Urinary bladder (tissue), 4 donors: ENCODE data around the gene QKI. TPM values are rescaled to one million over a fixed set of nuclear protein-coding genes. Genes with fewer than 3 reads are reported as not detected.
"Not testable (repeated sequence)": the region's sequence is repeated elsewhere in the genome, so short reads cannot be mapped to it uniquely, and the experiment has no call there.

Source experiments
- DNase-seq: peaks from one replicate; pipeline ENCODE4 v3.0.0-alpha.2; 2015; ENCODE audit errors: extremely low spot score
- H3K27ac ChIP-seq: one replicate; pipeline ENCODE4 v1.5.1; 2013; ENCODE audit warnings: low read depth, mild to moderate bottlenecking, moderate library complexity
- H3K36me3 ChIP-seq: one replicate; pipeline ENCODE4 v1.6.1; 2013; ENCODE audit warnings: mild to moderate bottlenecking, moderate library complexity; ENCODE audit not compliant: insufficient read depth
- H3K4me1 ChIP-seq: one replicate; pipeline ENCODE4 v1.6.1; 2013; ENCODE audit warnings: mild to moderate bottlenecking, moderate library complexity; ENCODE audit not compliant: insufficient read depth
- H3K4me3 ChIP-seq: one replicate; pipeline ENCODE4 v1.5.1; 2013; ENCODE audit warnings: low read depth, low read length
- WGBS: extraction: QIAGEN DNeasy Blood & Tissue Kit; methylation state at CpG from one replicate; pipeline ENCODE4 v1.1.7; 2013; 5-methylcytosine and 5-hydroxymethylcytosine counted together
- polyA plus RNA-seq: library from polyadenylated mRNA; stranded (reverse); fragments of 200-250 nt; gene quantifications from one replicate; pipeline ENCODE4 v1.2.3, GENCODE V29; 2013
- total RNA-seq: library from RNA; depleted of rRNA; stranded (reverse); fragments of >200 nt; gene quantifications from one replicate; pipeline ENCODE4 v1.2.3, GENCODE V29; 2014
- donor health status: healthy with polysubstance abuse.
- donor health status: healthy.

Gene QKI
- total and polyA plus RNA-seq, 2 donors = 72.2 to 185 TPM

DNA sequence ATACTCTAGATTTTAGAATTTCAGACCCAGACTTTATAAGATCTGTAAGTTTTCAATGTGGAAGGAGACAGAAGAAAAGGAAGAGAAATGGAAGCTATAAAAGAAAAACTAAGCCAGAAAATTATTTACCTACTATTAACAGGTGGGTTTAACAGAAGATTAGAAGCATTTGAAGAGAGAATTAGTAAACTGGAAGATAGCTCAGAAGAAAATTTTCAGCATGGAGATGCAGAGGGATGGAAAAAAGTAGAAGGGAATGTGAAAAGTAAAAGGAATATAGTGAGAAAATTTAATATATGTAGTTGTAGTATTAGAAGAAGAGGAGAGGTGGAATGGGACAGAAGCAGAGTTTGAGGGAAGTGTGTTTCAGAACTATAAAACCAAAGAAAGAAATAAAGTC is 56.1 kb downstream of the QKI start:
- DNase-seq = no peak
- H3K4me3 ChIP-seq = no peak overlapping the region
- H3K27ac ChIP-seq = no peak overlapping the region
- H3K4me1 ChIP-seq = no peaks in the 10 kb centered on the region
- H3K36me3 ChIP-seq = no peaks in the 10 kb centered on the region

DNA sequence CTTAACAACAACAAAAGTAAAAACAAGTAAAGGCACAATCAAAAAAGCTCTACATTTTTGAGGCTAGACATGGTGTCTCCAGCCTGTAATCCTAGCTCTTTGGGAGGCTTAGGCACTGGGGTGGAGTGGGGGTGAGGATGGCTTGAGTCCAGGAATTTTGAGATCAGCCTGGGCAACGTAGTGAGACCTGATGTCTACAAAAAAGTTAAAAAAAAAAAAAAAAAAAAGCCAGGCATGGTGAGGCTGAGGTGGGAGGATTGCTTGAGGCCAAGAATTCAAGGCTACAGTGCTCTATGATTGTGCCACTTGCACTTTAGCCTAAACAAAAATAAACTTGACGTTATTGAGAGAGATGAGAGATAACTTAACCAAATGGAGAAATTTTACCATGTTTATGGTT is 60.1 kb downstream of the QKI start:
- no peak overlapping the region for H3K4me3 ChIP-seq
- H3K27ac ChIP-seq = no peak overlapping the region
- WGBS = 54% methylated on average over 2 of the region's 2 CpGs
- no peaks in the 10 kb centered on the region for H3K36me3 ChIP-seq
- no peak for DNase-seq
- H3K4me1 ChIP-seq = no peaks in the 10 kb centered on the region

DNA sequence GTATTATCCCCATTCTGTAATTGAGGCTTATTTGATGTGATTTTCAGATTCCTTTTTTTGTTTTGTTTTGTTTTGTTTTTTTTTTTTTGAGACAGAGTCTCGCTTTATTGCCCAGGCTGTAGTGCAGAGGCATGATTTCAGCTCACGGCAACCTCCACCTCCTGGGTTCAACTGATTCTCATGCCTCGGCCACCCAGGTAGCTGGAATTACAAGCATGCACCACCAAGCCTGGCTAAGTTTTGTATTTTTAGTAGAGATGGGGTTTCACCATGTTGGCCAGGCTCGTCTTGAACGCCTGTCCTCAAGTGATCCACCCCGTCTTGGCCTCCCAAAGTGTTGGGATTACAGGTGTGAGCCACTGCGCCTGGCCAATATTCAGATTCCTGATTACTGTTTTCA is 62.4 kb downstream of the QKI start:
- H3K36me3 ChIP-seq, H3K27ac ChIP-seq, H3K4me3 ChIP-seq, DNase-seq, H3K4me1 ChIP-seq: not testable (repeated sequence)
- WGBS = 94% methylated on average over 7 of the region's 7 CpGs

DNA sequence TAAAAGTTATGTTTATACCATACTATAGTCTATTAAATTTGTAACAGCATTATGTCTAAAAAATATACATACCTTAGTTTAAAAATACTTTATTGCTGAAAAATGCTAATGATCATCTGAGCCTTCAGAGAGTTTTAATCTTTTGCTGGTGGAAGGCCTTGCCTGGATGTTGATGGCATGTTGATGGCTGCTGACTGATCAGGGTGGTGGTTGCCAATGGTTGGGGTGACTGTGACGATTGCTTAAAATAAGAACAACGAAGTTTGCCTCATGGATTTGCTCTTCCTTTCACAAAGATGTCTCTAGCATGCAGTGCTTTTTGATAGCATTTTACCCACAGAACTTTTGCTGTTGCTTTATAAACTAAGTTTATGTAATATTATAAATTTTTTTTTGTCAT is 68.6 kb downstream of the QKI start:
- H3K36me3 ChIP-seq = no peaks in the 10 kb centered on the region
- H3K4me3 ChIP-seq = no peak overlapping the region
- no peaks in the 10 kb centered on the region for H3K4me1 ChIP-seq
- H3K27ac ChIP-seq = no peak overlapping the region
- no peak for DNase-seq
- 79% methylated on average over 2 of the region's 2 CpGs for WGBS

DNA sequence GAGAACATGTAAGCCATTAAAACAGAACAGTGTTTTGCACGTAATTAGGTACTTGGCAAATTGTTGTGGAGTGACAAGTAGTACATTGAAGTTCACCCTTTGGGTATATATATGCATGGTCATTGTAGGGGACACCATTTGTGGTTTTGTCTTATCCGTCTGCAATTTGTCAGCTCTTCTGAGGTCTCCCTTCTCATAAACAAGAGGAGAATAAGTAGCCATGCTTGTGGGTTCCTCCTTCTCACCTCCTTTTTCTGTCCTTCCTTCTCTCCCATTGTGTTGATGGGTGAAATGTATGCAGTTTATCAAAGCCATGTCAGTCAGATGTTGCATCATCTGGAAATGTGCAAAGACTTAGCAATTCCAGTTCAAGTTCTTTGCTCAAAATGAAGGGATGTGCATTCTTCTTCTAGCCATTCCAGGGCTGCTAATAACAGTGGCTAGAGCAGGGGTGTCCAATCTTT is 70.9 kb downstream of the QKI start:
- no peaks in the 10 kb centered on the region for H3K4me1 ChIP-seq
- 90% methylated on average over 2 of the region's 2 CpGs for WGBS
- no peaks in the 10 kb centered on the region for H3K36me3 ChIP-seq

DNA sequence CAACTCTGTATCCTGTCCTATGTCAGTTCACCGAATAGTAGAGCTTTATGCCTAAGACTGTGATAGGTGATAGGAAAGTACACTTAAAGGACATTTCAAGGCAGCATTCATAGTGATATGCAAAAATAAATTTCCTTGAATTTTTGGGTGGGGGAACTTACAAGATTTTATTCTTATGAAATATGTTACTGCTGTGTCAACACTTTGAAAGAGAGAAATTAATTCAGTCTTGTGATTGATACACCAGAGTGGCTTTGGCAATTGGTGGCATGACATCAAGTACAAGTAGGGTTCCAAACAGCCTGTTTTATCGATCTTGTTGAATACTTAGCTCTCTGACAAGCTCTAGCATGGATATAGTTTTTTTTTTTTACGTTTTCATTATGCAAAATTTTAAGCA is 72.3 kb downstream of the QKI start:
- no peaks in the 10 kb centered on the region for H3K36me3 ChIP-seq
- no peak overlapping the region for H3K27ac ChIP-seq
- no peaks in the 10 kb centered on the region for H3K4me1 ChIP-seq
- H3K4me3 ChIP-seq = no peak overlapping the region
- no peak for DNase-seq
- WGBS = 58% methylated on average over 3 of the region's 3 CpGs

More for the DNA sequence above, 70.9 kb downstream of the QKI start:
- DNase-seq = no peak
- Histone ChIP-seq H3K4me3 (no peak overlapping the region), H3K27ac (no peak overlapping the region)

DNA sequence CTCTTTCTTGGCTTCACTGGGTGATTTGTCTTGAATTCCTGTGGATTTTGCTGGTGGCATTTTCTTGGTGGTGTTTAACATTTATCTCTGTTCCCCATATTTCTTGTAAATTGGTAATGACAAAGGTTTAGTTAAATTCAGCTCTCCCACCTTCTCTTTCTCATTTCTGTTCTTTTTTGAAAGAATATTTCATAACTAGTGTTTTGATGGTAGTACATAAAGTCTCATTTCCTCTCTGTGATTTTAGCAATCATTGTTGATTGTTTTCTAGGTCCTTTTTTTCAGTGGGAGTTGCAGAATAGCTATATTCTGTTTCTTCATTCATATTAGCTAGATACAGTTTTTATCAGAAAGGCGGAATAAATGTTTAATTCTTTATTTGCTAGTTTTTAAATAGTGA is 73.1 kb downstream of the QKI start:
- DNase-seq = no peak
- no peaks in the 10 kb centered on the region for H3K4me1 ChIP-seq
- WGBS = 97% methylated on average over 1 of the region's 1 CpG
- H3K4me3 ChIP-seq = no peak overlapping the region
- H3K27ac ChIP-seq = no peak overlapping the region
- no peaks in the 10 kb centered on the region for H3K36me3 ChIP-seq

DNA sequence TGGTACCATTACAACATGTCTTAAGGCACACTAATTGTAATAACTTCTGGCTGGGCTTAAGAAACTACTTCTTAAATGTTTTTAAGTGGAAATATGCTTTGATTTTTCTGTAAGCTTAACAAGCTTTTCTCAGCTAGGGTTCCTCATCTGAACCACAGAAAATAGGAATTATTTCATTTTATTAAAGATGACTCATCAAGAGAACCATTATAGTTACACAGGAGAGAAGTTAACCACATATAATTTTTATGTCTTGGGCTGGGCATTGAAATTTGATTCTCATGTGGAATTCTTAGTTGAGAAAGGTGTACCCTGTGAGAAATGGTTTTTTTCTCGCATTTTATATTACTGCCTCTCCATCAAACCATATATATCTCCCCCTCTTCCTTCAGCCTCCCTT is 75.1 kb downstream of the QKI start:
- H3K4me1 ChIP-seq = peaks cover 2% of the 10 kb centered on the region
- WGBS = 99% methylated on average over 1 of the region's 1 CpG
- no peak overlapping the region for H3K27ac ChIP-seq
- DNase-seq = no peak
- H3K36me3 ChIP-seq = no peaks in the 10 kb centered on the region
- no peak overlapping the region for H3K4me3 ChIP-seq

DNA sequence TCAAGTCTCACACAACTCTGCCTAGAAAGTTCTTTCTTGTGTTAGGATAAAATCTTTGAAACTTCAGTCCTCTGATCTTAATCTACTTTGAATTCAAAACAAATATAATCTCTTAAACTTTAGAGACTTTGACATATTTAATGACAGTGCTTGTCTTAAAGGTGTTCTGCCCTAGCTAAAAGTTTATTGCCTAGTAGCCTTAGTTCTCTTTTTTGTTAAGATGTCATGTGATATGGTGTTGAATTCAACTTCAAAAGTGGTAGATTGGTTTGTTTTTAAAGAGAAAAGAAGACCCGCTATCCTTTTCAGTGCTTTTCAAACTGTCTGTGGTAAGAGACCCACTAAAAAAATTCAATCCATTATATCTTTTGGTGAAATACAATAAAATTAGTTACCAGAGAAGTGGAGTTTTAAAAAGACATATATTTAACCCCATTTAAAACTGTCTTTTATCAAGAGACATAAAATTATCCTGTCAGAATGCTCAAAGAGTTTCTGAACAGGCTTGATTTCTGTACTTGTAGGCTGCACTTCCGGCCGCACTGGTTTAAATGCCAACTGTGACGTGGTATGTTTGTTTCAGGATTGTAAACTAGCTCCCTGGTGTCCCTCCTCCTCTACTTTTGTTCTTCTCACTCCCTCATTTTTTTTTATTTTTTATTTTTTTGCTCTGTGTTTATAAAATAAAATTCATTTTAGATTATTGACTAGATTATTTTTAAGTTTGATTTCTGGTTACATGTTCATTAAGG is 76.5 kb downstream of the QKI start:
- WGBS = 36% methylated on average over 4 of the region's 4 CpGs
- Histone ChIP-seq H3K4me1 (peaks cover 2% of the 10 kb centered on the region), H3K27ac (peak overlapping the region; percentile 50)

DNA sequence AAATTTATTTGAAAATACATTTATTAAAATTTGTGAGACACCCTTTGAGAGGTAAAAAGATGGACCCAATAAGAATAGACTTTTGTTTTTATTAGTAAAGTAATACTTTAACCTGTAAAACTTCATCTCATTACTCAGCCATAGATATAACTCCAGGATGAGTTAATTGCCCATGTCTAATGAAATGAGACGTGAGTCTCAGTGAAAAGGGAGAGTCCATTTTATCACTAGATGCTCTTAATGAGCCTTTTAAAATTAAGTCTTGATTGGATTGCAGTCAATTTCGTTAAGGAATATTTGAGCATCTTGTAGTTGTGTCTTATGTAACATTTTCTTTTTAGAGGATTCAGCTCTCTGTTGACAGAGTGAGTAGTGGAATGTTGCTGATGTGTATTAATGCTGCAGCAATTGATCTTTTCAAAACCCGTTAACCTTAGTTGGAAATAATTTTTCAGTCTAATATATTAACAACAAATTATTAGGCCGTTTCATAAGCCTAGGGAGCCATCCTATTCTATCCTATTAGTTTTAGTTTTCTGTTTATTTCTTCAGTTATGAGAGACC is 77.3 kb downstream of the QKI start:
- no peak overlapping the region for H3K27ac ChIP-seq
- no peaks in the 10 kb centered on the region for H3K36me3 ChIP-seq
- WGBS = 84% methylated on average over 4 of the region's 4 CpGs
- DNase-seq = no peak
- peaks cover 2% of the 10 kb centered on the region for H3K4me1 ChIP-seq
- no peak overlapping the region for H3K4me3 ChIP-seq

More for the DNA sequence above, 76.5 kb downstream of the QKI start:
- peak; percentile 51 for DNase-seq
- Histone ChIP-seq H3K36me3 (no peaks in the 10 kb centered on the region), H3K4me3 (no peak overlapping the region)

DNA sequence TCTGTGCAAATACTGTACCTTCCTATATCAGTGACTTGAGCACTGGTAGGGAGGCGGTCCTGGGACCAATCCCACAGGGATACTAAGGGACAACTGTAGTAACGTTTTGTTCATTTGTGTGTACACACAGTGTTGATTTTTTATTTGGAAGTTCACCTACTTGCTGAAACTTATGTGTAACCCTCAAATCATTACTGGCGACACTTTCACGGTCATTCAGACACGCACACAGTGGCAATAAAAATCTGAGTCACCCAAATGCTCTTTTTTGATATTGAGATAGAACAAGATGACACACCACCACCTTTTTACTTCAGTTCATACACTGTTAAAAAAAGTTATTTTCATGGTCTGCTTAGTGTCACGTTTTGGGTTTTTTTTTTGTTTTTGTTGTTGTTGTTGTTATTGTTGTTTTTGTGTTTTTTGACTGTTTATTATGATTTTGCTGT is 79.8 kb downstream of the QKI start:
- peaks cover 2% of the 10 kb centered on the region for H3K4me1 ChIP-seq
- no peak overlapping the region for H3K4me3 ChIP-seq
- no peak for DNase-seq
- H3K27ac ChIP-seq = no peak overlapping the region
- WGBS = 82% methylated on average over 6 of the region's 6 CpGs
- H3K36me3 ChIP-seq = no peaks in the 10 kb centered on the region

DNA sequence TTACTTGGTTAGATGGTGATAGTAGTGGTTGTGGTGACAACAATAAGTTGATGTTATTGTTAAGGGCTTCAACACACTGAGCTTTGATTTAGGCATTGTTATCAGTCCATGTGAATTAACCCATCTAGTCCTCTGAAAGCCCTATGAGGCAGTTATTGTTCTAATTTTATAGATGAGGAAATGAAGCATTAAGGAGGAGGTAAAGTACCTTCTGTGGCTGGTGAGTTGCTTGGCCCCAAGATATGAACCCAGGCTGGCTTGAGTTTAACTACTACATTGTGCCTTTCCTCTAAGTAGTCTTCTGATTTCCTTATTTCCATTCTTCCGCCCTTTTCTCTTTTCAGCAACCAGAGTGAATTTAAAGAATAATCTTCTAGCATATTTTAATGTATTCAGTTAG is 81.7 kb downstream of the QKI start:
- Histone ChIP-seq H3K4me3 (no peak overlapping the region), H3K36me3 (no peaks in the 10 kb centered on the region), H3K4me1 (peaks cover 2% of the 10 kb centered on the region), H3K27ac (no peak overlapping the region)
- DNase-seq = no peak
- 95% methylated on average over 1 of the region's 1 CpG for WGBS

DNA sequence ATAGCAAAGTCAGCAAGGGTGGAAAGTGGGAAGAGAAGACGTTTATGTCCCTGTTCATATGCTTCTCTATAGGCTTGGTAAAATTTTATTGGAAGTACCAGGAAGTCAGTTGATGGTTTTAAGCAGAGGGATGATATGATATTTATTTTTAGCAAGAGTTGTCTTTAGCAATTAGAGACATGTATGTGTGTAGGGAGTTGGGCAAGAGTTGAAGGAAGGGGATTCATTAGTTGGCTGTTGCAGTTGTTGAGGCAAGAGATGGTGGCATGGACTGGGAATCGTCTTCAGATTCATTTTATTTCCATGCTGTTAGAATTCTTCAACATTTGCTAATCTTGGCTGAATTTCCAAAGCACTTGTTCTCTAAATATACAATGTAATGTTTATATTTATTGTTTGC is 85.6 kb downstream of the QKI start:
- Histone ChIP-seq H3K4me3 (no peak overlapping the region), H3K27ac (no peak overlapping the region), H3K4me1 (no peaks in the 10 kb centered on the region), H3K36me3 (no peaks in the 10 kb centered on the region)
- DNase-seq = no peak
- WGBS = 65% methylated on average over 2 of the region's 2 CpGs

DNA sequence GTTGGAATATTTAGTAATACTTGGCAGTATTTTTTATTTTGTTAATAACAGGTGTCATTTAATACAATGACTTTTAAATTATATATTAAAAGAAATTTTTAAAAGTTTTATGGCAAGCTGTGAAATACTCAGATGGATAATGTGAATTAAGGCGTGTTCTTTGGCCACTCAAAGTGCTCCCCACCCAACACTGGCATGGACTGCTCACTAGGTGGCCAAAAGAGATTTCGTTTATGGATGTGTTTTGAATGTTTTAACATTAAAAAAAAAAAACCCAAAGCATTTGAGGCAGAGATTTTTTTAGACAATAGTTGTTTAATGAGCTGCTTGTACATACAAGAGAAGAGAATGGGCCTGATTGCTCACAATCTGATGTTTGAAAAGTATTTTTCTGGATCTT is 86.5 kb downstream of the QKI start:
- no peak for DNase-seq
- Histone ChIP-seq H3K4me3 (no peak overlapping the region), H3K36me3 (no peaks in the 10 kb centered on the region), H3K27ac (no peak overlapping the region), H3K4me1 (no peaks in the 10 kb centered on the region)
- 66% methylated on average over 2 of the region's 2 CpGs for WGBS
